ENCODE data around the gene AGXT. TPM values are rescaled to one million over a fixed set of nuclear protein-coding genes. Genes with fewer than 3 reads are reported as not detected.

AGXT gene
- total RNA-seq, 4 donors from 2014 or later = 1.5 TPM; not detected in 3

DNA sequence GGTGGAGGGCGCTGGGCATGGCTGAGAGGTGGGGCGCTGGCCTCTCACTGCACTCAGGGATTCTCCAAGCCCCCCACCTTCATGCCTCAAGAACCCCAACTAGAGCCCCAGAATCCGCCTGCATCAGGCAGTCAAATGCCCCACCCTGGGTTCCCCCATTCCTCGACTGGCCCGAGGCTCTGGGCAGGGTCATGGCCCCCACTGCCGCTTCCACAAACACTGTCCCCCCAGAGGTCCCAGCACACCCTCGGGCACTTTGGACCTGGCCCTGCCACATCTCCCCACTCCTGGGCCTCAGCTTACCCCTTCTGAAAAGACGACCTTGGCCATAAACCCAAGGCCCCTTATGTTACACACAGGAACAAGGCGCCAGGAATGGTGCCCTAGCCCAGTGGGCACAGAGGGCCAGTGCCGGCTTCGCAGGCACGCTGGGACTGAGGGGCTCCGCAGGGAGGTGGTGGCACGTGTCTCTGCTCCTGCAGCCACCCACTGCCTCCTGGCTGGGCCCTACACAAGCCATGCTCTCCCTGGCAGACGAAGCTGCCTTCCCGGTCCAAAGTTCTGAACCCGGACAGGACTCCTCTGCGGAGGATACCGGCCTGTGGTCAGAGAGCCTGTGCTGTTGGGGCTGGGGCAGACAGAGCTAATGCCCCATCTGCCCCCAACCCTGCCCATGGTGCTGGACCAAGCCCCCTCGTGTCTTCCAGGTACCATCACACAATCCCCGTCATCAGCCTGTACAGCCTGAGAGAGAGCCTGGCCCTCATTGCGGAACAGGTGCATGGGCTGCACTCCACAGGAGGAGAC is 6.8 kb downstream of the AGXT start:
- TF ChIP-seq, protein P1, sequence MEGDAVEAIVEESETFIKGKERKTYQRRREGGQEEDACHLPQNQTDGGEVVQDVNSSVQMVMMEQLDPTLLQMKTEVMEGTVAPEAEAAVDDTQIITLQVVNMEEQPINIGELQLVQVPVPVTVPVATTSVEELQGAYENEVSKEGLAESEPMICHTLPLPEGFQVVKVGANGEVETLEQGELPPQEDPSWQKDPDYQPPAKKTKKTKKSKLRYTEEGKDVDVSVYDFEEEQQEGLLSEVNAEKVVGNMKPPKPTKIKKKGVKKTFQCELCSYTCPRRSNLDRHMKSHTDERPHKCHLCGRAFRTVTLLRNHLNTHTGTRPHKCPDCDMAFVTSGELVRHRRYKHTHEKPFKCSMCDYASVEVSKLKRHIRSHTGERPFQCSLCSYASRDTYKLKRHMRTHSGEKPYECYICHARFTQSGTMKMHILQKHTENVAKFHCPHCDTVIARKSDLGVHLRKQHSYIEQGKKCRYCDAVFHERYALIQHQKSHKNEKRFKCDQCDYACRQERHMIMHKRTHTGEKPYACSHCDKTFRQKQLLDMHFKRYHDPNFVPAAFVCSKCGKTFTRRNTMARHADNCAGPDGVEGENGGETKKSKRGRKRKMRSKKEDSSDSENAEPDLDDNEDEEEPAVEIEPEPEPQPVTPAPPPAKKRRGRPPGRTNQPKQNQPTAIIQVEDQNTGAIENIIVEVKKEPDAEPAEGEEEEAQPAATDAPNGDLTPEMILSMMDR (IDR thresholded peaks at IDR 0.05) = no peak
- TF ChIP-seq POLR2A (IDR thresholded peaks at IDR 0.05) = no peak
- H3K27ac ChIP-seq = peak overlapping the region in 1 of 4 donors; percentile 12

DNA sequence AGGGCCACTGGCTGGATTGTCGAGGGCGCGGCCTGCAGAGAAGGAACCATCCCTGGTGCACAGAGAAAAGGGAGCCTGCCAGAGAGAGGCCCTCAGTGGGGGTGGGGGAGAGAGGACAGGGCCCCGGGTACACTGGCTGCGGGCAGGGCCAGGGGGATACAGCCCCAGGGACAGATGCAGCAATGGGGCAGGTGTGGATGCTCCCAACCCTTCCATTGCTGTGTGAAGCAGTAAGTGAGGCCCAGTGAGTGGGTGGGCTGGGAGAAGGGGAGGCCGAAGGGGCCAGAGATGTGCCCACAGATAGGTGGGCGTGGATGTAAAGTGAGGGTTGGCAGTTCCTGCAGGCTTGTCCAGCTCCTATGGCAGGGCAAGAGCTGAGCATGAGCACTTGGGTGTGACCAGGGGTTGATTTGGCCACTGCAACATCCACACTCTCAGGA is 7.4 kb downstream of the AGXT start:
- H3K9me3 ChIP-seq = no peaks in the 10 kb centered on the region
- H3K4me3 ChIP-seq = no peak overlapping the region
- TF ChIP-seq POLR2A (IDR thresholded peaks at IDR 0.05) = no peak
- TF ChIP-seq, protein P1 (IDR thresholded peaks at IDR 0.05) = no peak
- H3K27ac ChIP-seq = peak overlapping the region in 1 of 4 donors; percentile 66
- peak in 1 of 3 donors; percentile 44 for DNase-seq
- peaks cover 0 to 11% (median 4%) of the 10 kb centered on the region in 4 donors for H3K4me1 ChIP-seq
- H3K27me3 ChIP-seq = no peaks in the 10 kb centered on the region
- no peaks in the 10 kb centered on the region for H3K36me3 ChIP-seq

More for the DNA sequence above, 6.8 kb downstream of the AGXT start:
- no peak overlapping the region for H3K4me3 ChIP-seq
- H3K27me3 ChIP-seq = no peaks in the 10 kb centered on the region
- no peaks in the 10 kb centered on the region for H3K9me3 ChIP-seq
- peaks cover 0 to 11% (median 4%) of the 10 kb centered on the region in 4 donors for H3K4me1 ChIP-seq
- no peaks in the 10 kb centered on the region for H3K36me3 ChIP-seq
- DNase-seq = no peak

DNA sequence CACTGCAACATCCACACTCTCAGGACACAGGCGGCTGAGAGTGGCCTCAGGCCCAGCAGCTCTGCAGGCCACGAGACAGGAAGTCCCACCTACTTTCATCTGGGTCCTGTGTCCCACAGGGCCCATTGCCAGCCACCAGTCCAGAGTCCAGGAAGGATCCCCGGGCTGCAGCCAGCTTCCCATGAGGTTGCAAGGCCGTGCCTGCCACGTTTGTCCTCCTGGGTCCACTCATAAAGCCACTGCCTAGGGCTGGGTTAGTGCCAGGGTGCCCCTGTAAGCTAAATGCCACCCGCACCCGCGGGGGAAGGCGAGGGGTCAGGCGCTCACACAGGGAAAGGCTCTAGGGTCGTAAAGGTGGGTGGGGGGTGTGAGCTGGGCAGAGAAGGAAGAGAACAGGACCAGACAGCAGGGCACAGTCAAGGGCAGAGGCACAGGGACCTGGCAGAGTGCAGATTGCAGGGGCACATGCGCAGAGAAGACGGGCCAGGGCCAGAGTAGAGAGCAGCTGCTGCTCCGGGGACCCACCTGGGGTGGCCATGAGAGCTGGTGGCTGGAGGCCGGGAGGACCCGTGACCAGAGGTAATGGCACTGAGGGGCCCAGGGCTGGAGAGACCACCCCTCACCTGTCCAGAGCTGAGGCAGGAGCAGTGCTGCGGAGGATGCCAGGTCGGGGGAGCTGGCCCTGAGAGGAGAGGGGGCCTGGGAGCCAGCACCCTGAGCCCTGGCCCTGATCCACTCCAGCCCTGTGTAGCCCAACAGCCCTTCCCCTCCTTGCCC is 8.0 kb downstream of the AGXT start:
- Histone ChIP-seq H3K4me3 (no peak overlapping the region), H3K9me3 (no peaks in the 10 kb centered on the region), H3K4me1 (peaks cover 0 to 11% (median 4%) of the 10 kb centered on the region in 4 donors), H3K27me3 (no peaks in the 10 kb centered on the region), H3K27ac (peak overlapping the region in 1 of 4 donors; percentile 66), H3K36me3 (no peaks in the 10 kb centered on the region)
- no peak for TF ChIP-seq POLR2A (IDR thresholded peaks at IDR 0.05)
- TF ChIP-seq, protein P1 (IDR thresholded peaks at IDR 0.05) = no peak
- DNase-seq = peak in 2 of 3 donors; percentile 79 to 83

DNA sequence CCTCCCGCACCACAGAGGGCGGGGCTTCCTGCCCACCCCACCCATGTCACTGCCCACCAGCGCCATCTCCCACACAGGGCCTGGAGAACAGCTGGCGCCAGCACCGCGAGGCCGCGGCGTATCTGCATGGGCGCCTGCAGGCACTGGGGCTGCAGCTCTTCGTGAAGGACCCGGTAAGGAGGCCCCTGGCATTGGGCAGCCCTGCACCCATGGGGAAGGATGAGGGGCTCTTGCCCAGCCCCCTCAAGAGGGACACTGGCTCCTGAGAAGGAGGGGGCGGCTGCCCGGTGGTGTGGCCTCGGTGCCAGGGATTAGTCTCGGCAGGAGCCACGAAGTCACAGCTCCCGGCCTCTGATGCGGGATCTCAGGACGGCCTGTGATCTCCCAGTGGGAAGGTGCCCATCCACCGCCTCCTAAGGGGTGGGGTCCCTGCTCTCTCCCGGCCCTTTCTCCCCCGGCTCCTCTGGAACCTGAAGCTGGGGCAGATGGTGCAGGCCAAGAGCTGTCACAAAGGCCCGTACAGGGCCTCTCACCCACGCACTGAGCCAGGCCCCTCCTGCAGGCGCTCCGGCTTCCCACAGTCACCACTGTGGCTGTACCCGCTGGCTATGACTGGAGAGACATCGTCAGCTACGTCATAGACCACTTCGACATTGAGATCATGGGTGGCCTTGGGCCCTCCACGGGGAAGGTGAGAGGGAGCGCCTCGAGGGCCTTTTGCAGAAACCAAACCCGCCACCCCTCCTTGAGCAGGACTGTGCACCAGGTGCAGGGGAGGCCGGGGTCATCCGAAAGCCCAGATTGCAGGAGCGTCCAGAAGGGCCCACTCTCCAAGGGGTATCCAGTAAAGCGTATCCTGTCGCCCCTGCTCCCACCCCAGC is 9.1 kb downstream of the AGXT start:
- H3K36me3 ChIP-seq = no peaks in the 10 kb centered on the region
- H3K4me1 ChIP-seq = peaks cover 0 to 11% (median 4%) of the 10 kb centered on the region in 4 donors
- H3K4me3 ChIP-seq = no peak overlapping the region
- DNase-seq = no peak
- H3K27ac ChIP-seq = no peak overlapping the region
- H3K9me3 ChIP-seq = no peaks in the 10 kb centered on the region
- TF ChIP-seq POLR2A (IDR thresholded peaks at IDR 0.05) = no peak
- H3K27me3 ChIP-seq = no peaks in the 10 kb centered on the region

DNA sequence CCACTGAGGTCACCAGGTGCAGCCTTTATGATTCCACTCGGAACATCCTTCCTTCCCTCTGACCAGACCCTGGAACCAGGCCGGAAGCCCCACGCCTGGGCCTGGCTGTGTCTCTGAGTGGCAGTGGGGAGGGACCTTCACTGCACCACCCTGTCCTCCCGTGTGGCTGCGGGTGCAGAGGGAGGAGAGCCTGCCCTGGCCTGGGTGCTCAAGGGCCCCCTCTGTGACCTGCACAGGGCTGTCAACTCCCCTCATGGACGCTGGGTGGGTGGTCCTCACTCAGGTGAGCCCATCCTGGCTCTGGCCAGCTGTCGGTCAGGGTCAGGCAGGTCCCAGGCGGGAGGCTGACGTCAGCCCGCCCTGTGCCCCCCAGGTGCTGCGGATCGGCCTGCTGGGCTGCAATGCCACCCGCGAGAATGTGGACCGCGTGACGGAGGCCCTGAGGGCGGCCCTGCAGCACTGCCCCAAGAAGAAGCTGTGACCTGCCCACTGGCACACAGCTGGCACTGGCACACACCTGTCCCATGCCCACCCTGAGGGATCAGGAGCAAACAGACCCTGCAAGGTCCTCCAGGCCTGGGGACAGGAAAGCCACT is 9.8 kb downstream of the AGXT start:
- TF ChIP-seq POLR2A (IDR thresholded peaks at IDR 0.05) = no peak
- Histone ChIP-seq H3K4me1 (peaks cover 0 to 11% (median 4%) of the 10 kb centered on the region in 4 donors), H3K9me3 (no peaks in the 10 kb centered on the region), H3K4me3 (no peak overlapping the region), H3K27me3 (no peaks in the 10 kb centered on the region), H3K27ac (no peak overlapping the region), H3K36me3 (no peaks in the 10 kb centered on the region)
- no peak for DNase-seq

DNA sequence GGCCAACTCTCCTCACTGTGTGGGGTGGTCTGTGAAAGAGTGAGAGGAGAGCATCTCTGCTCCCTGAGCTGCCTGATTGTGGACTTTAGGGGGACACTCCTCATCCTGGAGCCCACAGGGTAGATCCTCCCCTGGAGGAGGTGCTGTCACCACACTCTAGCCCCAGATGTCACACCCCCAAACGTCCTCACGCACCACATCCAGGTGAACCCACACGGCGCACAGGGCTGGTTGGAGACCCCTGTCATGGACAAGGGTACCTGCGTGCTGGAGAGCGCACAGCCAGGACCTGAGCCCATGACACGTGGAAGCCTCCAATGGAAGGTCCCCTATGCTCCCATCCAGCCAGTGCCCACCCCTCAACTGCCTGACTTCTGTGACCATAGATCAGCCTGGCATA is 10.5 kb downstream of the AGXT start:
- TF ChIP-seq, protein P1 (IDR thresholded peaks at IDR 0.05) = no peak
- no peak for TF ChIP-seq POLR2A (IDR thresholded peaks at IDR 0.05)
- H3K4me3 ChIP-seq = no peak overlapping the region
- H3K27me3 ChIP-seq = no peaks in the 10 kb centered on the region
- peaks cover 0 to 11% (median 4%) of the 10 kb centered on the region in 4 donors for H3K4me1 ChIP-seq
- no peaks in the 10 kb centered on the region for H3K9me3 ChIP-seq
- no peak for DNase-seq
- no peak overlapping the region for H3K27ac ChIP-seq
- H3K36me3 ChIP-seq = no peaks in the 10 kb centered on the region

All from Peyer's patch (tissue), 4 donors.